Measurements from ENCODE around the gene PLB1. TPM values are rescaled to one million over a fixed set of nuclear protein-coding genes. Genes with fewer than 3 reads are reported as not detected.

The PLB1 gene
- total RNA-seq, 2 experiments from 2014 or later = 0.25 to 0.50 TPM

DNA sequence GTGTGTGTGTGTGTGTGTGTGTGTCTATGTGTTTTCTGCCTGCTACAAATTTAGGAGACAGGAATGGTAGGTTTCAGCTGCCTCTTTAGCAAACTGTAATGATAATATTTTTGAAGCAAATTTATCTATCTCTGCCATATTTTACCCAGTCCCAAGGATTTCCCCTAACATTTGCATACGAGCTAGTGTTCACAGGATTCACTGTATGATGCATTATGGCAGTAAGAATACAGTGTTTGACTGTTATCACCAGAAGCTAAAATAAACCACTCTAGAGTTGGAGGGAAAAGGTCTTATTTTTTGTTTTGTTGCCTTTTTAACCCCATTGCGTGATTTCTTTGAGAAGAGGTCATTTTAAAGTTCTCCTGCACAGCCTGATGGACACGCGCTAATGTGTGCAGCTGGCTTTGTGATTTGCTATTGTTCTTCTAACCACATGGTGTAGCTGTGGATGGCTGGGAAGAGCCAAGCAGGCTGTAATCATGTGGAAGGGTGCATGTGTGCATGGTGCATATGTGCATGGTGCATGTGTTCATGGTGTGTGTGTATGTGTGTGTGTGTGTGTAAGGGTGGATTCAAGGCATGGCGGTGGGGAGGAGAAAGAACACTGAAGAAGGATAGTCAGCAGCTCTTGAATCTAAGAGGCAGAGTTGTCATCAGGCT lies 62.4 kb downstream of the PLB1 start:
- POLR2A ChIA-PET = interaction anchor here (0.6 kb wide), 1 partner anchor 847 kb away, joined by 3 read pairs; no protein-coding TSS in a partner anchor

DNA sequence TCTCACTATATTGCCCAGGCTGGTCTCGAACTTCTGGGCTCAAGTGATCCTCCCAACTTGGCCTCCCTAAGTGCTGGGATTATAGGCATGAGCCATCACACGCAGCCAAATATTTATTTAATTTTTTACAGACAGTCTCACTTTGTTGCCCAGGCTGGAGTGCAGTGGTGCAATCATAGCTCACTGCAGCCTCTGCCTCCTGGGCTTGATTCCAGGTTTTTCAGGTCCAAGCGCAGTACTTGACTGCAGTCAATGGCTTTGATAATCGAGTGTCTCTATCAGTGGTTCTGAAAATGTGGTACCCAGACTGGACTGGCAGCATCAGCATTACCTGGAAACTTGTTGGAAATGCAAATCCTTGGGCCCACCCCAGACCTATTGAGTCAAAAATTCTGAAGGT lies 63.1 kb downstream of the PLB1 start:
- DNase-seq = no peak
- ChIA-PET POLR2A (interaction anchor here (0.6 kb wide), 1 partner anchor 847 kb away, joined by 3 read pairs; no protein-coding TSS in a partner anchor), CTCF (interaction anchor here (0.7 kb wide), 1 partner anchor 203 kb away, joined by 3 read pairs; no protein-coding TSS in a partner anchor)
- intact Hi-C loops (cut with micrococcal nuclease) = no loop called here
- Mint-ChIP-seq H3K4me1 (ENCODE audit: low read depth) (no peaks in the 10 kb centered on the region), H3K27ac (no peak overlapping the region), H3K27me3 (no peaks in the 10 kb centered on the region), H3K4me3 (no peak overlapping the region), H3K9me3 (no peaks in the 10 kb centered on the region), H3K36me3 (ENCODE audit: low read depth) (no peaks in the 10 kb centered on the region)
- no peak for ATAC-seq
- TF ChIP-seq, protein P1, sequence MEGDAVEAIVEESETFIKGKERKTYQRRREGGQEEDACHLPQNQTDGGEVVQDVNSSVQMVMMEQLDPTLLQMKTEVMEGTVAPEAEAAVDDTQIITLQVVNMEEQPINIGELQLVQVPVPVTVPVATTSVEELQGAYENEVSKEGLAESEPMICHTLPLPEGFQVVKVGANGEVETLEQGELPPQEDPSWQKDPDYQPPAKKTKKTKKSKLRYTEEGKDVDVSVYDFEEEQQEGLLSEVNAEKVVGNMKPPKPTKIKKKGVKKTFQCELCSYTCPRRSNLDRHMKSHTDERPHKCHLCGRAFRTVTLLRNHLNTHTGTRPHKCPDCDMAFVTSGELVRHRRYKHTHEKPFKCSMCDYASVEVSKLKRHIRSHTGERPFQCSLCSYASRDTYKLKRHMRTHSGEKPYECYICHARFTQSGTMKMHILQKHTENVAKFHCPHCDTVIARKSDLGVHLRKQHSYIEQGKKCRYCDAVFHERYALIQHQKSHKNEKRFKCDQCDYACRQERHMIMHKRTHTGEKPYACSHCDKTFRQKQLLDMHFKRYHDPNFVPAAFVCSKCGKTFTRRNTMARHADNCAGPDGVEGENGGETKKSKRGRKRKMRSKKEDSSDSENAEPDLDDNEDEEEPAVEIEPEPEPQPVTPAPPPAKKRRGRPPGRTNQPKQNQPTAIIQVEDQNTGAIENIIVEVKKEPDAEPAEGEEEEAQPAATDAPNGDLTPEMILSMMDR (IDR thresholded peaks at IDR 0.05) = no peak

More for the DNA sequence above, 62.4 kb downstream of the PLB1 start:
- TF ChIP-seq, protein P1 (IDR thresholded peaks at IDR 0.05) = no peak
- no peak overlapping the region for H3K4me3 Mint-ChIP-seq
- no peak for ATAC-seq
- no peaks in the 10 kb centered on the region for H3K4me1 Mint-ChIP-seq (ENCODE audit: low read depth)
- no peak overlapping the region for H3K27ac Mint-ChIP-seq
- CTCF ChIA-PET = interaction anchor here (0.7 kb wide), 2 partner anchors 8 to 203 kb away, joined by 3 read pairs; no protein-coding TSS in a partner anchor
- no peaks in the 10 kb centered on the region for H3K9me3 Mint-ChIP-seq
- intact Hi-C loops (cut with micrococcal nuclease) = no loop called here
- no peaks in the 10 kb centered on the region for H3K36me3 Mint-ChIP-seq (ENCODE audit: low read depth)
- no peaks in the 10 kb centered on the region for H3K27me3 Mint-ChIP-seq
- no peak for DNase-seq

DNA sequence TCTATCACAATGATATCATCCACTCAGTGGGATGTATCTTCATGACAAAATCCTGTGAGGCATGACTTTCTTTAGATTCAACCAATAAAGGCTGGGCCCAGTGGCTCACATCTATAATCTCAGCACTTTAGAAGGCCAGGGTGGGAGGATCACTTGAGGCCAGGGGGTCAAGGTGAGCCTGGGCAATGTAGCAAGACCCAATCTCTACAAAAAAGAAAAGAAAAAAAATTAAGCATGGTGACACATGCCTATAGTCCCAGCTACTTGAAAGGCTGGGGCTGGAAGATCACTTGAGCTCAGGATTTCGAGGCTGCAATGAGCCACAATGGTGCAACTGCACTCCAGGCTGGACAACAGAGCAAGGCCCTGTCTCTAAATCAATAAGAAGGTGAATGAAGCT lies 68.0 kb downstream of the PLB1 start:
- CTCF ChIA-PET = interaction anchor here (2.2 kb wide), 1 partner anchor 30 kb away, joined by 14 read pairs; no protein-coding TSS in a partner anchor
- Mint-ChIP-seq H3K36me3 (ENCODE audit: low read depth) (no peaks in the 10 kb centered on the region), H3K4me3 (no peak overlapping the region), H3K9me3 (no peaks in the 10 kb centered on the region), H3K27me3 (peaks cover 2% of the 10 kb centered on the region), H3K4me1 (ENCODE audit: low read depth) (peaks cover 11% of the 10 kb centered on the region), H3K27ac (no peak overlapping the region)
- no peak for ATAC-seq
- DNase-seq = no peak
- TF ChIP-seq, protein P1 (IDR thresholded peaks at IDR 0.05) = no peak
- POLR2A ChIA-PET = interaction anchor here (0.6 to 1.3 kb wide), 2 partner anchors 14 to 461 kb away, joined by 3 read pairs; no protein-coding TSS in a partner anchor
- intact Hi-C loops (cut with micrococcal nuclease) = no loop called here

DNA sequence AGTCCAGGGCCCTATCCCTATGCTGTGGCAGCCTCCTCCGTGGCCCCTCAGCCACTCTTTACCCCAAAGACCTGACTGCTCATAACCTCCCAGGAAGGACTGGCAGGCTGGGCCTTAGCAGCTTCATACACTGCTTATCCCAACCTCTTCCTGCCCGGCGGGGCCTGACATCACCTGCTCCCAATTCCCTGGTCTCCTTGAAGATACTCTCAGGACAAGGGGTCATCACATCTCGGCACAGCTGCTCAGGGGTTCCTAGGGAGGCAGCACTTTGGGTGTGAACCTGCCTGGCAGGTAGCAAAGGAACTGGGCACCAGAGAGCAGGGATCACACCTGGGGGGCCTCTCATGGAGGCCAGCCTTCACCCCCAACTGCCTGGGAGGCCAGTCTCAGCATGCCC lies 68.5 kb downstream of the PLB1 start:
- ATAC-seq = no peak
- TF ChIP-seq, protein P1 (IDR thresholded peaks at IDR 0.05) = no peak
- POLR2A ChIA-PET = interaction anchor here (1.3 kb wide), 1 partner anchor 15 kb away, joined by 3 read pairs; no protein-coding TSS in a partner anchor
- H3K4me1 Mint-ChIP-seq (ENCODE audit: low read depth) = peaks cover 11% of the 10 kb centered on the region
- peaks cover 2% of the 10 kb centered on the region for H3K27me3 Mint-ChIP-seq
- H3K36me3 Mint-ChIP-seq (ENCODE audit: low read depth) = no peaks in the 10 kb centered on the region
- H3K9me3 Mint-ChIP-seq = no peaks in the 10 kb centered on the region
- intact Hi-C loops (cut with micrococcal nuclease) = no loop called here
- no peak overlapping the region for H3K27ac Mint-ChIP-seq
- CTCF ChIA-PET = interaction anchor here (1.3 to 2.2 kb wide), 2 partner anchors 30 to 220 kb away, joined by 3 to 14 read pairs; no protein-coding TSS in a partner anchor
- no peak for DNase-seq
- H3K4me3 Mint-ChIP-seq = no peak overlapping the region

DNA sequence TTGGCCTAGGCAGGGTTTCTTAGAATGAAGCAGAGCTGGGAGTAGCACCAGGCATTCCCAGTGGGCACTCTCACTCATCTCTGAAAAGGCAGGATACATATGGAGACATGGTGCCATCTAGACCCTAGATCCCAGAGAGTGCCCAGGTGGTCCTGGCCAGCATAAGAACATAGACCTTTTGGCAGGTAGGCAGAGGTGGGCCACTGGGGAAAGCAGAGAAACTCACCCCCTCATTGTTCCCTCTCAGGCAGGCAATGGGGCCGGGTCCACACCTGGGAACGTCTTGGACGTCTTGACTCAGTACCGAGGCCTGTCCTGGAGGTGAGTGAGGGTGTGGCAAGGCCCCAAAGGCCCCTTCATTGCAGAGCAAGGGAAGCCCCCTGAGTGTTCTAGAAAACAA lies 69.2 kb downstream of the PLB1 start:
- intact Hi-C loops (cut with micrococcal nuclease) = no loop called here
- DNase-seq = no peak
- TF ChIP-seq, protein P1 (IDR thresholded peaks at IDR 0.05) = no peak

More for the DNA sequence above, 69.2 kb downstream of the PLB1 start:
- Mint-ChIP-seq H3K27ac (no peak overlapping the region), H3K4me3 (no peak overlapping the region), H3K4me1 (ENCODE audit: low read depth) (peaks cover 11% of the 10 kb centered on the region), H3K9me3 (no peaks in the 10 kb centered on the region), H3K36me3 (ENCODE audit: low read depth) (no peaks in the 10 kb centered on the region), H3K27me3 (peaks cover 2% of the 10 kb centered on the region)
- ATAC-seq = no peak
- POLR2A ChIA-PET = interaction anchor here (1.1 kb wide), 1 partner anchor 9 kb away, joined by 3 read pairs; no protein-coding TSS in a partner anchor
- CTCF ChIA-PET = interaction anchor here (0.8 to 2.2 kb wide), 3 partner anchors 29 to 811 kb away, joined by 3 to 14 read pairs (median 3); no protein-coding TSS in a partner anchor
